SIG-M5 treated with dmso at 0.1 percent for 504 hours (cell line): Measurements from ENCODE around the gene DDB1.

Experiments
- DNase-seq: peaks from one replicate; lab custom pipeline; 2025; ENCODE audit not compliant: unreplicated experiment; lab: John Stamatoyannopoulos, UW

The DDB1 gene

DNA sequence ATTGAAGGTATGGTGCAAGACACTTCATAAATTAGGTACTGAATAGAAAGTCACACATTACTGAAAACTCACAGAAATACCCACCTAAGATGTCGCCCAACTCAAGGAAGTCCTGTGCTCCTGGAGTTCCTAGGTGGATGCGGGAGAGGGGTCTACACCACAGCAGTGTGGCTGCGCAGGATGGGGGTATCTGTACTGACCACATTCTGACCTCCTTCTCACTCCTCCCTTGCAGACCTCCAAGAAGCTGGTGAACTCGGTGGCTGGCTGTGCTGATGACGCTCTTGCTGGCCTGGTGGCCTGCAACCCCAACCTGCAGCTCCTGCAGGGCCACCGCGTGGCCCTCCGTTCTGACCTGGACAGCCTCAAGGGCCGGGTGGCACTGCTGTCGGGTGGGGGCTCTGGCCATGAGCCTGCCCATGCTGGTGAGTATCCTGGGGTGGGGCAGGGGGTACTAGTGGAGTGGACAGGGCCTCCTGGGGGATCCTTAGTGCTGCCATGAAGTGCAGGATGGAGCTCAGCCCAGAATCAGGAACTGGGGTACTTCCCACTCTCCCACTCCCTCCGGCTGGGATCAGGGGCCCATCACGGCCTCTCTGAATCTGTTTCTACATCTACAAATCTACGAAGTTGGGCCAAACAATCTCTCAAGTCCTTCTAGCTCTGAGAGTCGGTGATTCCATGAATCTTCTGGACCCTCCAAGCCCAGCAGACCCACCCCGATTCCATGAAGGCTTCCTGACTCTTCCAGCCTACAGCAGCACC lies 5.0 kb upstream of the DDB1 start:
- no peak for DNase-seq

DNA sequence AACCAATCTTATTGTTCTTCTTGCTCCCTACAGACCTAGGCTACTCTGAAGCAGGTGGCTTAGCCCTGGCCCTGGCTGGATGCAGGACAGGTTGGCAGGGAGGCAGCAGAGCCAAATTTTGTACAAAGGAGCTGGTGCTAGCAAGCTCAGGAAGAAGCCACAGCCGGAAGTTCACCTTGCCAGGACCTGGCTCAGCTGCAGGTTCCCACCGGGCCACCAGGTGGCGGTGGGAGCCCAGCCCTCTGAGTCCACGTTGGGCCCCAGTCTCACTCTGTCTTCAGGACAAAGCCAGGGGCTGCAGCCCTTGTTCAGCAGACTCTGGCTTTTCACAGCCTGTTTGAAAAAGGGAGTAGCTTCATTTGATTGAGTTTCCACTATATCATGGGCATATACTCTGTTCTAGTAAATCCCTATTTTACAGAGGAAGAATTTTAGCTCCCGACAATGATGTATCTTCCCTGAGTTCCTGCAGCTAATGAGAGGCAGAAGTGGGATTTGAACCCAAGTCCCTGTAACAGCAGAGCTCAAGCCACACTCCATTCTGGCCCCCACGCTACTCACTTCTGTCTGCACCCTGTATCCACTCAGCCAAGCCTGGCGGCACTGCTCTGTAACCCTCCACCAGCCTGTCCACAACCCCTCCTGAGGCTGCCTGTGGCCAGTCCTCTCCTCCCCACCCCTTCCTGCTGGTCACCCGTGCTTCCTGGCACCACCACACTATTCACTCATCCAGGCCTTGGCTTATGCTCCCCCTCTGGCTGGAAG lies 3.4 kb upstream of the DDB1 start:
- peak; percentile 60 for DNase-seq

DNA sequence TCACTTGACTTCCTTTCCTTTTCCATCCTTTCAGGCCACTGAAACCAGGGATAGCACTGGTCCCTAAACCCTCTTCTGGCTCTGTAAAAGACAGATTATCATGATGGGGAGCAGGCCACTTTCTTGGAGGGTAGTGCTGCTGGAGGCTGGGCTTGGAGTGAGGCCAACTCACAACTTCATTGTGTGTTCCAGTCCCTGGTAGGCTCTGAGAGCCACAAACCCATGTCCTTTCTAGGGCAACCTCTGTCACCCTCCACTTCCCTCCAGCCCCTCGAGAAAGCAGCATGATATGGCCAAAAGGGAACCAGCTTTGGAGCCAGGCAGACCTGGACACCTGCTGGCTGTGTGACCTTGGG lies 2.4 kb upstream of the DDB1 start:
- no peak for DNase-seq

DNA sequence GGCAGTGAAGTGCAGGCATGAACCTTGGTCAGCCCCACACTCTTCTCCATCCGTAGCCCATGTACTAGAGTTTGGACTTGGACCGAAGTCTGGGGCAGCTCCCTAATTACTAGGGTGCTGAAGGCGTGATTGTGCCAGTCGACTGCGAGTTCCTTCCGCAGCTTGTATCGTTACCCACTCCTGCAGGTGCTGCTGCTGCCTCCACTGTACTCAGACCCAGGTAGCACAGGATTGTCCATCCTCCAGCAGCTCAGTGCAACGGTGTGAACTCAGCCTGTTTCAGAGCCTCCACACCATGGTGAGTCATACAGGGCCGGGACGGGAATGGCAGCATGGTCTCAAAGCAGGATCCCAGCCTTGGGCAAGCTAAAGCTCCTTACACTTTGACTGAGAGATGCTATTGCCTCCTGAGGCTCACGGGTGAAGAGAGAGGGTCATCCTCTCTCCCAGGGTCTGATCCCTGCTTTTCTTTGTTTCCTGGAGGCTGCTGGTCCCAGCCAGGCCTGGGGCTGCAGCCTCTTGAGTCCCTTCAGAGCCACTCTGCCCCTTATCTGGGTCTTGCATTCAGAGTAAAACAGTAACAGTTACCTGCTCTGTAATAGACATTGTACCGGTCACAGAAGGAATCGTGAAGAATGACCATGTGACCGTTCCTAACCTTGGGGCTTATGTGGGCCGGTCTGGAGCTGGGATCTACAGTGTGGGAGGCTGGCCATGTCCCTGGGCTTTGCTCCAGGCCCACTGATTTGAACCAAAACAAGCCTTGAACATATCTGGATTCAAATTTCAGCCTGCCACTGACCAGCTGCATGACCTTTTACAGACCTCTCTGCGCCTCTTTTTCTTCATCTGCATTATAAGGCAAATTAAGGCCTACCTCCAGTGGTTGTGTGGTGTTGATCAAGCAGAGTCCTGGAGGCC lies 1.8 kb upstream of the DDB1 start:
- DNase-seq, result no peak

DNA sequence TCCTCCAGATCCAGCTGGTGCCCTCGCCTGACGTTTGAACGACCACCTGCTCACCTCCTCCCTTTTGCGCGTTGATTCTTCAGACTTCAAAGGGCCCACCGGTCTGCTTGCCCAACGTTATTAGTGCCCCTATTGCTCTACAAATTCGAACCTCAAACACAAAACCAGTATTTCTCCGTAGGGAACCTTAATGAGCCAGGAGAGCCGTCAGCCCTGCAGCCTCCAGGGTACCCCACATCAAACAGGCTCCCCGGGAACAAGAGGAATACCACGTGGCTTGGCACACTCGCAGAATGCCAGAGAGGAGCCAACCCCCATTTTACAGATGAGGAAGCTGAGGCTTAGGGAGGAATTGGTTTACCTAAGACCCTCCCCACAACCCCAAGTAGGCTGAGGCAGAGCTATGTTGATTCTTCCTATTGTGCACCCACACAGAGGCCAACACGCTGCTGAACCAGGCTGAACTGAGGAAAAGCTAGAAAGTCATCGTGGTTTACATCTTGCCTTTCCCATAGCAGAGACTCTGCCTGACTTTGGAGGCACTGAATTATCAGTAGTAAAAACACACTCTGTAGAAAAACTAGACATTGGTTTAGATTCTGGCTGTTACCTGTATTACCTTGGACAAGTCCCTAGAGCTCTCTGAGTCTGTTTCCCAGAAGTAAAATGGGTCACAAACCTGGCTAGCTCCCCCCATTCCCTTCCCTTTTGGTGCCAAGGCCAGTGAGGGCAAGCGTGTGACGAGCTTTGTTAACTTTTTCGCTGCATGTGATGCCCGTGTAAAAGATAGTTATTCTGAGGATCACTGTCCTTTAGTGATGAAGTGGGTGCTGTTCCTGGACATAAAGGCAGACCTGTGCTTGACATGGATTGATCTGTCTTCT lies 887 bp upstream of the DDB1 start:
- peak; percentile 30 for DNase-seq

DNA sequence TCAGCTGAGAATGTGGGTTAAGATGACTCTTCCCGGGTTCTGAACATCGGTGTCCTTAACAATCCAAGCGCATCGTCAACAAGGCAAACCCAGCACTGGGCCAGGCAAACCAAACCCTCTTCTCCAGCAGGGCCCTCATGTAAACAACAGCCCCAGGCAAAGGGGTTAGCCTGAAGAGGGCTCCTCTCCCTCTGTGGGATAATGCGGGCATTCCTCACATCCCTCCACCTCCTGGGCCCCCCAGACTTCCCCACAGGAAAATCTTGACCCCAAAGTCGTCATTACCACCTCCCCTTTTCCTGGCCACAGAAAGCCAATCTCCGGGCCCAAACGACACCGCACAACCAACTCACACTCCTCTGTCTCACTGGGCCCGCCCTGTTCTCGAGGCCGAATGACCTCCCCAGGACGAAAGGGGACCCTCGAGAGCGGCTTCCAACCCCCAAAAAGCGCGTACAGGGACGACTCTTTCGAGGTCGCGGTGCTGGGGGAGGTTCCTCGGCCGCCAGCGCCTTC lies 566 bp downstream of the DDB1 start:
- DNase-seq, result peak; percentile 11

DNA sequence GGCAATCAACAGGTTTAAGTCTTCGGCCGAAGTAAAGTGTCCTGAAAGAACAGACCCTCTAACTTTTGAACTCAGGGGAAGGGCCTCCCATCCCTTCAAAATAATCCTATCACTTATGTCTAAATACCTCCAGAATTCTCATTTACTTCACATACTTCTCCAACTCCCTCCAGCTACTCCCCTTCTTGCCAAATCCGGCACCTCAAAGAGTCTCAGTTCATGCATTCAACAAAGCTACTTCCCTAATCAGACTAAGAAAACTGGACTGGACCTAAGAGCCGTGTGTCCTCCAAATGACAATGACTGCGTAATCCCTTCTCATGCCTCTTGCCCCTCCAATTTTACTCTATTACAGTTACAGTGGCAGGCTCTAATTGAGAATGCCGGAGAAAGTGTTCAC lies 1.3 kb downstream of the DDB1 start:
- DNase-seq, result peak; percentile 80

DNA sequence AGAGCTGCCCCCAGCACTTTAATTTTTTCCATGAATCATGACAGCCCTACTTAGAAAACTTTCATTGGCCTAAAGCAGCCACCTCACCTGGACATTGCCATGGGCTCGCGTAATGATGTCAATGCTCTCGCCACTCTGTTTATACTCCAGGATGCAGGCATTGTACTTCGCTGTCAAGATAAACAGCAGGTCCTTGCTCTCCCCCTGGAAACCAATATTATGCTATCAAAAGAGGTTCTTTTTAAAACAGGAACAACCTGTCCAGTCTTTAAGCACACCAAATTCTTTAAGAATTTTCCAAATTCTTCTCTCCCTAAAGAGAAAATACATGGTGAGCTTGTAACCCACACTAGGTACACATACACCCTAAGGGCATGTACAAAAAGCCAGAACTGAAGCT lies 3.0 kb downstream of the DDB1 start:
- DNase-seq, result no peak

DNA sequence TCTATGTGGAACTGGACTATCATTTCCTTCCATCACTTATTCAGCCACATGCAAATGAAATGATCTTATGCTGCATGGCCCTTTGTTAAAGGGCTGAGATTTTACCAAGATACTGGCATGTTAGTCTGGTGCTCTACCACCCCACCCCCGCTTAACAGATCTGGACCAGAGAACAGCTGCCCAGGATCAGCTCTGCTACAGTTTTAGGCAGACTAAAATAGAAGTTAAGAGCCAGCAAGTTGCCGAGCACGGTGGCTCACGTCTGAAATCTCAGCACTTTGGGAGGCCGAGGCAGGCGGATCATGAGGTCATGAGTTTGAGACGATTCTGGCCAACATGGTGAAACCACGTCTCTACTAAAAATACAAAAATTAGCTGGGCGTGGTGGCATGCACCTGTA lies 4.6 kb downstream of the DDB1 start:
- no peak for DNase-seq

- DNase-seq, result no peak
Observed at GRCh38 chr11:61327669-61328071, 5.2 kb downstream of the DDB1 start.

GRCh38 chr11:61325649-61326414 lies 7.1 kb downstream of the DDB1 start:
- DNase-seq, result no peak

GRCh38 chr11:61315260-61315659 lies 17.6 kb downstream of the DDB1 start:
- no peak for DNase-seq

- no peak for DNase-seq
Observed at GRCh38 chr11:61310749-61311148, 22.2 kb downstream of the DDB1 start.

DNA sequence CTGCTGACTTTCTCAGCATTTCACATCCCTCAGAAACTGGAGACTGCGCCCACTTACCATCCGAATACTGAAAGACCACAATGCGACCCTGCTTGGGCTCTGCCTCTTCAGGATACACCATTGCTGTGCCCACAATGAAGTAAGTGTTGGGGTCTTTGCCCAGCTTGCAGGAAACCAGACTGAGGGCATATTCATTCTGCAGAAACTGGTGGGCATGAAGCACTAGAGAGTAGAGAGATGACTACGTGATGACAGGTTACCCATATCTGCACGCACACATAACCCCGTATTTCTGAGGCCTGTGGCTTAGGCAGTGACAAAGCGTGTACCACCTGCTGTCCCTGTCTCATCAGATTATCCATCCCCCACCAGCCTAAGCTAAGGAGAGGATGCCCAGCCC lies 23.2 kb downstream of the DDB1 start:
- DNase-seq, result no peak

DNA sequence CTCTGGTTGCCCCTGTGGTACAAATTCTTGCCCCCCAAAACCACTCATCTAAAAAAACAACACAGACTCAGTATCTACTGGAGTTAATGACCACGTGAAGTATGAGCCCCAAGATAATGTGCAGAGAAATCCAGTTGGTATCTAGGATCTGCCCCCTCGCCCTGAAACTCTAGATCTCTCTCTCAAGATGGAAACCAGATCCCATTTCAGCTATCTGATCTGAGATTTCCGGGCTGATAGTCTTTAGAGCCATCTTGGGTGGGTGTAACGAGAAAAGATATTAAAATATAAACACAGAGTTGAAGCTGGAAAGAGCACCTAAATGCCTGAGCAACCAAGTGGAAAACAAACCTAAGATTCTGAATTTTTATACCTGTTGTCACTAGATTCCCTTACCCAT lies 23.8 kb downstream of the DDB1 start:
- no peak for DNase-seq

DNA sequence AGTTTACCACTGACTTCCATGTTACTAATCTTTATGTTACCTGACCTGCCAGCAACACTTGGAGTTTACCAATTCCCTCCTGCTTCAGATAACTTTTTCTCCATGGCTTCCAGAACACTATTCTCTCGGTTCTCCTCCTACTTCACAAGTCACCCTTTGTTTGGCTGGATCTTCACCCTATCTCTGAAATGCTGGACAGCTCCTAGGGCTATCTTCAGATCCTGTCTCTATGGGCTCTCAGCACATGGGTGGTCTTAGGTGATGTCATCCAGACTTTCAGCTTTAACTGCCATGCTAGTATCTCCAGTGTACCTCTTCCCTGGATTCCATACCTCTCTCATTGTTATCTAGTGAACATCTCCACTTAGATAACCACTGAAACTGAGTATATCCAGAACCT lies 25.6 kb downstream of the DDB1 start:
- DNase-seq, result no peak

DNA sequence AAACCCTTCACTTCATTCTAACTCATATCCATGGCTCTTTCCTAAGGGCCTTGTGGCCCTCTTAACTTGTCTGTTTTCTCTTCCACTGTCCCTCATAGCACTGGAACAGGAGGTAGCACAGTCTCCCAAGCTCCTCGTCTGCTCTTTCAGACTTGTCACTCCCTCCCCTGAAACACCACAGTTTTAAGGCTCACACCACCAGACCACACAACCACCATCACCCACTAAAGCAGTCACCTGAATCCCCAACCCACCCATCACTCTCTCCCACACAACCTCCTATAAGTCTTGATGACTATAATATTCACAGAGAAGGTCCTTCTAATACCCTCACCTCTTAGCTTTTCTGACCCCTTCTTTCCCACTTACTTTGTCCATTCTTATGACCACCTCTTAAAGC lies 26.7 kb downstream of the DDB1 start:
- no peak for DNase-seq

DNA sequence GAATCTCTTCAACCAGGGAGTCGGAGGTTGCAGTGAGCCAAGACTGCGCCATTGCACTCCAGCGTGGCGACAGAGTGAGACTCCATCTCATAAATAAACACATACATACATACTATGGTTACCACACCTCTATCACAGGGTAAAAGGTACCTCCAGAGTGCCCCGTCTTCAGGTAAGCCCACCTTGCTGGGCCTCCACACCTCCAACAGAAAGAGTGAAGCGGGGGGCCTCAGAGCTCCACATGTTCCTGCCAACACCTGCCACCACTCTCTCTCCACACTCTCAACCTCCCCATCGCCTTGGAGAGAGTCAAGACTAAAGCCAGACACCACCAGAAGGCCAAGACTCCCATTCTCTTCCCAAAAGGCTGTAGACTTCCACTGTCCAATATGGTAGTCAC lies 27.5 kb downstream of the DDB1 start:
- DNase-seq, result no peak

DNA sequence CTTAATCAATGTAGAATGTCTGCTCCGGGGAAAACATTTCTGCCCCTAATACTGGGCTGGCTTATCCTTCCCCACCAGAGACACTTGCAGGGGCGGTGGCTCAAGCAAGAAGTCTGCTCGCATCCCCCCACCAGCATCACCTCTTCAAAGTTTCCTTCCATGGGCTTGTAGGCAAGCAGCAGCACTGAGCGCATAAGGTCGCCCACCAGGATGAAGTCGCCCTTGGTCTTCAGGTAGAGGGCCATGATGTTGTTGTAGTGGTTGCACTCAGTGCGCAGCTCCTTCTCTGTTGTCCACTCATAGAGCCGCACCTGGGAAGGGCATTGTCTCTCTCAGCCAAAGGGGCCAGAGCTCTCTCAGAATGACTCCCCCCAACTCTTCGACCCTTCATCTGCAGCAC lies 29.2 kb downstream of the DDB1 start:
- no peak for DNase-seq

DNA sequence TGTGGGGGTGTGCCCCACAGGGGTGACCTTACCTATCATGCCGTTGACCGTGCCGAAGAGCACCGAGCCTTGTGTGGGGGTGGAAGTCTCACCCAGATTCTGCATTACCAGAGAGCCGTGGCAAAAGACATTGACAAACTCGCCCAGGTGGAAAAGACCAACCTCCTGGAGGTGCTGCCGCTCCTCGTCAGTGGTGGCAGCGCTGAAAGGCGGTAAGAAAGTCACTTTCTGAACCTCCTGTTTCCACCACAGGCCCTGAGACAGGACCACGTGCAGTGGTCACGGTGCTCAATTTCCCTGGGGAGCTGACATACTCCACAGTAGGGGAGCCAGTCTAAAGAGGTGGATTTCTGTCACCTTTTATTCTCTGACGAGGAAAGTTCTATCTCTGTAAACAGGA lies 30.4 kb downstream of the DDB1 start:
- no peak for DNase-seq
